LNCAP (cell line): ENCODE results near the gene SLC22A31.

Experiments used
- CTCF ChIP-seq: fragments of 450-650 bp; IDR thresholded peaks from 2 replicates; pipeline ENCODE4 v1.5.1; 2017; ENCODE audit warnings: mild to moderate bottlenecking

Gene SLC22A31

GRCh38 chr16:89161763-89162713 is 38.3 kb downstream of the SLC22A31 start:
- TF ChIP-seq CTCF = no peak

- no peak for TF ChIP-seq CTCF
These were observed 39.2 kb downstream of the SLC22A31 start for GRCh38 chr16:89160977-89161701.

- no peak for TF ChIP-seq CTCF
These were observed 40.4 kb downstream of the SLC22A31 start for GRCh38 chr16:89159850-89160354.

- TF ChIP-seq CTCF = no peak
These were observed 41.1 kb downstream of the SLC22A31 start for GRCh38 chr16:89159066-89159849.

- no peak for TF ChIP-seq CTCF
These were observed 42.6 kb downstream of the SLC22A31 start for GRCh38 chr16:89157778-89158177.

- no peak for TF ChIP-seq CTCF
These were observed 43.3 kb downstream of the SLC22A31 start for GRCh38 chr16:89156740-89157645.
